GM19099 (cell line): ENCODE data around the gene TIGD6.
A peak's percentile ranks its signal among the peaks of the same experiment; 100 is the strongest.

Source experiments
- POLR2A ChIP-seq: IDR thresholded peaks from 3 replicates; pipeline ENCODE4 v1.6.1; 2011; ENCODE audit warnings: low read depth; ENCODE audit not compliant: insufficient read length; ENCODE audit errors: extremely low read depth

Gene TIGD6

GRCh38 chr5:149962601-149963300, 37.7 kb downstream of the TIGD6 start:
- no peak for TF ChIP-seq POLR2A

DNA sequence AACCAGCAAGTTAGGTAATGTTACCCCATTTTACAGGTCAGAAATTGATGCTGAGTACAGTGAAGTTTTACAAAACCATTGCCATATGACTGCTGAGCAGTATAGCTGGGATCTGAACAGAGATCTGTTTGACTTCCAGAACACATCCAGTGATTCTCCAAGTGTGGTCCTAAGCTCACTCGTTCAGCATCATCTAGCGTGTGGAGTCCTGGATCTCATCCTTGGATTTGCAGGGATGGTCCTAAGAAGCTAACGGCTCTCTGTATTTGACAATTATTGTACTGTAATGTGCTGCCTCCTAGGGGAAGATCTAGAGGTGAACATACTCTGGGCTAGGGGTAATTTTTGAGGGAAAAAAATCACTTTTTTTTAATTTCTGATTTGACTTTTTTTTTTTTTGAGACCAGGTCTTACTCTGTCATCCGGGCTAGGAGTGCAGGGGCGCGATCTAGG, 38.5 kb downstream of the TIGD6 start:
- no peak for TF ChIP-seq POLR2A

GRCh38 chr5:149961186-149961685, 39.2 kb downstream of the TIGD6 start:
- TF ChIP-seq POLR2A, result no peak

GRCh38 chr5:149960272-149961185, 39.9 kb downstream of the TIGD6 start, which contains the start of gene SLC26A2:
SLC26A2 (plus strand) TSS chr5:149960758; CDS start chr5:149977653, 16,895 bp downstream.
- TF ChIP-seq POLR2A, result peak; percentile 94

DNA sequence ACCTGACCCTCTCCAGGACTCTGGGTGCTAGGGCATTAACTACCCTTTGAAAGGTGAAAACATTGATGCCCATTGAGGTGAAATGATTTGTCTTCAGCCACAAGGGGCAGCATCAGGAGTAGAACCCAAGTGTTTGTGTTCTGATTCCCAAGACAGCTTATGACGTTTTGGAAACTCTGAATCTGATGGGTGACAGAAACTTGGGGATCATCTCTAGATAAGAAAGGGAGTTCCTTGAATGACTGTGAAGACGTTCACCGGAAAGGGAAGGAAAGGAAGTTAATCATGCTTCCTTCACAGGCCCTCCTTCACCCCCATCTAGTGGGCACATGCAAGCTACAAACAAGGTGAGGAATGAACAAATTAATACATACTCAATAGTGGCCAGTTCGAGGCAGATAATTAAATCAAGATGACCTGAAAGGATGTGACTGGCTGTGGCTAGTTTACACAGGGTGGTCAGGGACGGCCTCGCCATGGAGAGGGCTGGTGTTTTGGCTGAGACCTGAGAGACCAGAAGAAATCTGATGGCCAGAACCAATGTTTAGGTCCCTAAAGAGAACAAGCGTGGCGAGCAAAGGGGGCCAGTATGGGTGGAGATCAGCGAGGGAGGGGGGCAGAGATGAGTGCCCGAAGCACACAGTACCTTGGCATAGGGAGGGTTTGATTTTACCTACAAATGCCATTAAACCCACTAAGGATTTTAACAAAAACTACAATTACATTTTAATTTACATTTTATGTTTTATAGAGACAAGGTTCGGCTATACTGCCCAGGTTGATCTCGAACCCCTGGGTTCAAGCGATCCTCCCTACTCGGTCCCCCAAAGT, 40.8 kb downstream of the TIGD6 start:
- TF ChIP-seq POLR2A, result no peak

DNA sequence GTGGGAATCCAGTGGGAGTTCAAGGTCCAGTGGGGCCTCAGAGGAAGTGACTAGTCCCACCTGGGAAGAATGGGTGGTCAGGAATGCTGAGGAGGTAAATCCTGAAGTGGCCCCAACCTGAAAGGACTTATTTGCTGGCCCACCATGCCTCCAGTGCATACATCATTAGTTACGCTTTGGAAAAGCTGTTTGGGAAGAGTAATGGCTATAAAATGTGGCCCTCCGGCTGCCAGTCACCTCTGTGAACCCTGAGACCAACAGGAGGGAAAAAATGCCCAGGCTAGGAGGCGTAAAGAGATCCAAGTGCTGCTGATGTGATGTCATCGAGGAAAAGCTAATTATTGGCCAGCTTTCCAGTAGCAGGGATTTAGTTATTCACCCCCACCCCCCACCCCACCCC, 42.6 kb downstream of the TIGD6 start:
- TF ChIP-seq POLR2A, result no peak

GRCh38 chr5:149956685-149957084, 43.8 kb downstream of the TIGD6 start:
- TF ChIP-seq POLR2A, result no peak

GRCh38 chr5:149954798-149955197, 45.7 kb downstream of the TIGD6 start:
- no peak for TF ChIP-seq POLR2A

DNA sequence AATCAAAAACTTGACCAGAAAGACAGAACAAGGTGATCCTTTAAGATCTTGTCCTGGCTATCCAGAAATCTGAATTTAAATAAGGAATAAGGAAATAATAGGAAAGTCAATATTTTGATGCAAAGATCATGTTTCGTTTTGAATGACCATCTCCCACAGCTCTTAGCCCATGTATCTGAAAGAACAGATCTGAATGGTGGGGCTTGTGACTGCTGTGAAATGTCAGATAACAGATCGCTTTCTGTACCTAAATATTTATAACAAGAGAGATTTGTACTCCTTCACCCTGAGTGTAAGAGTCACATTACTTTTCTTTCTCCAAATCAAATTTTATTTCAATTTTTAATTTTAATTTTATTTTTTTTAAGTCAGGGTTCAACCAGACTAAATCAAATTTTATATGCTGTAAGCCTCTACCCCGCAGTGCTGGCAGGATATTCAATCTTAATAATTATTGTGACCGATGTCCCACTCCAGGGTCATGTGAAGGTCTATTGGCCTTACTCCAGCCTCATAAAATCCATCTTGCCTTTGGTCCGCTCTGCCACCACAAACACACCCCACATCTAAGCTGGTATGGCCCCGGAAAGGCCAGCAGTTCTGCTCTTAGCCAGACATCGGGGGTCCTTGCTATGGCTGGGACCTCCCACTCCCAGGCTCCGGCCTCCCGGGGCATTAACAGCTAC, 46.9 kb downstream of the TIGD6 start:
- TF ChIP-seq POLR2A, result no peak

DNA sequence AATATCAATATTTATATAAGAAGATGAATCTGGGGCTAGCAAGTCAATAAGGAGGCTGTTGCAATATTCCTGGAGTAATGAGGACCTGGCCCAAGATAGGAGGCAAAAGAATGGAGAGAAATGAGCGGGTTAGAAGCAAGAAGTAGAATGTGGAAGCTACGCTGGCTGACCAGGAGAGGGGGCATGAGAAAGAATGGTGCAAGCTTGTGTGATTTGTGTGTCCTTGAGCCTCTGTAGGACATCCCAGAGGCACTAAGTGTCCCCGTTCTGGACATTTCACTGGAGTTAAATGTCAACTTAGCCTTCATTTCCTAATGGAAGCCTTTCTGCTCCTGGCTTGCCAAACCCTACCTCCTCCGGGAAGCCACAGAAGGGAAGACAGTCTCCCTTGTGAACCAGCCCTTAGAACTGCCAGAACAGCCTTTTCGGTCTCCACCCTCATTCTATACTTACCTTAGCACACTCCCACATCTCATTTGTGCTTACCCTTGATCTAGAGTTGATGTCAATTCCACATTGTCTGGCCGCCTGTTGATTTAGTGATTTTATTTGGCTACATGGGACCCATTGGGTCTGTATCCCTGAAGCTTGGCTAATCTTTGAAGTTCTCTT, 49.2 kb downstream of the TIGD6 start:
- TF ChIP-seq POLR2A, result no peak

DNA sequence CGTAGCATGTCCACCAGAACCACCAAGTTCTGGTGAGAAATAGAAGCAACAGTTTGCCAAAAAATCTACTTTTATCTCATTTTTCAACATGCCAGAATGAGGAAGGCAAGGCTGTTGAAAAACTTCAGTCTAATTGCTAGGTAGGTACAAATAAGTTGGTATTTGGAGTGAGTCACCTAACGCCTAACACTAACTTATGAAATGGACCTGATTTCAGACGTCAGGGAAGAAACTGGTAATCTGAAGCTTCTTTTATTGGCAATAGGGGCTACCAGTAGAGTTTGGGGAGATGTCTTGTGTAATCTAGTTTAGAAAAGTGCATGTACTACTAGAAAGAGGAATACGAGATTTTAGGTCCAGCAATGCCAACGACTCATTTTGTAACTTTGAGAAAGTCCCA, 51.5 kb downstream of the TIGD6 start:
- no peak for TF ChIP-seq POLR2A

- TF ChIP-seq POLR2A, result no peak
Measured at GRCh38 chr5:149946118-149946517, 54.3 kb downstream of the TIGD6 start.

GRCh38 chr5:149944666-149945065, 55.8 kb downstream of the TIGD6 start, which contains the start of gene PDE6A:
PDE6A (minus strand) TSS chr5:149944793; CDS start chr5:149944673, 120 bp downstream.
- TF ChIP-seq POLR2A, result no peak
